DND-41 (cell line): ENCODE results near the gene AMPD3.

Source experiments
- ATAC-seq: fragments of 200-7000 bp; cut with Tn5 transposase; 3 replicates; pipeline ENCODE4 v1.9.1; 2021; ENCODE audit warnings: low read depth; ENCODE audit not compliant: insufficient read depth
- DNase-seq: peaks from one replicate; pipeline ENCODE4 v3.0.0-alpha.2; 2020
- H2AFZ ChIP-seq: 2 replicates; pipeline ENCODE4 v1.6.0; 2012; ENCODE audit warnings: low read depth, low read length
- H3K27ac ChIP-seq: 2 replicates; pipeline ENCODE4 v1.5.1; 2012; ENCODE audit warnings: low read length, inconsistent platforms
- H3K27me3 ChIP-seq: fragments of 200-600 bp; sonication (generic); 2 replicates; pipeline ENCODE4 v1.6.0; 2012; ENCODE audit warnings: low read length, mild to moderate bottlenecking, inconsistent platforms; ENCODE audit not compliant: insufficient read depth, poor library complexity
- H3K36me3 ChIP-seq: 2 replicates; pipeline ENCODE4 v1.5.1; 2012; ENCODE audit warnings: low read length, inconsistent platforms; ENCODE audit not compliant: insufficient read depth
- H3K4me1 ChIP-seq: 2 replicates; pipeline ENCODE4 v1.5.1; 2012; ENCODE audit warnings: mild to moderate bottlenecking, low read length; ENCODE audit not compliant: insufficient read depth
- H3K4me2 ChIP-seq: 2 replicates; pipeline ENCODE4 v1.6.0; 2012; ENCODE audit warnings: mild to moderate bottlenecking, moderate library complexity, low read length, inconsistent platforms; ENCODE audit not compliant: insufficient read depth
- H3K4me3 ChIP-seq, 2 experiments: fragments of 200-600 bp in 1 of 2; shearing (Covaris generic) in 1 of 2; 2 replicates each; pipeline ENCODE4 v1.5.1; 2012 to 2016; ENCODE audit warnings: inconsistent platforms in 2 of 2, low read length in 2 of 2, mild to moderate bottlenecking in 2 of 2, low read depth in 1 of 2, moderate library complexity in 1 of 2
- H3K79me2 ChIP-seq: 2 replicates; pipeline ENCODE4 v1.6.0; 2012; ENCODE audit warnings: low read length, inconsistent platforms; ENCODE audit not compliant: insufficient read depth
- H3K9ac ChIP-seq: 2 replicates; pipeline ENCODE4 v1.6.0; 2012; ENCODE audit warnings: low read depth, mild to moderate bottlenecking, inconsistent platforms, low read length, moderate library complexity
- H3K9me3 ChIP-seq: 2 replicates; pipeline ENCODE4 v1.5.1; 2012; ENCODE audit warnings: low read length, moderate library complexity, mild to moderate bottlenecking, inconsistent platforms; ENCODE audit not compliant: insufficient read depth, severe bottlenecking
- H4K20me1 ChIP-seq: 2 replicates; pipeline ENCODE4 v1.6.0; 2012; ENCODE audit warnings: low read length; ENCODE audit not compliant: insufficient read depth
- CTCF ChIP-seq: IDR thresholded peaks from 2 replicates; pipeline ENCODE4 v1.5.1; 2012; ENCODE audit warnings: borderline replicate concordance, low read length, moderate library complexity, mild to moderate bottlenecking; ENCODE audit not compliant: poor library complexity, severe bottlenecking; ENCODE audit errors: extremely low read depth
- EZH2 ChIP-seq: IDR thresholded peaks from 3 replicates; pipeline ENCODE4 v1.6.1; 2012; ENCODE audit warnings: borderline replicate concordance, low read depth, mild to moderate bottlenecking, moderate library complexity, low read length, inconsistent platforms; ENCODE audit not compliant: severe bottlenecking

Gene AMPD3

GRCh38 chr11:10520562-10520961, 65.5 kb downstream of the AMPD3 start:
- H3K36me3 ChIP-seq: peaks cover 62% of the 10 kb centered on the region
- no peaks in the 10 kb centered on the region for H3K4me1 ChIP-seq
- H3K27me3 ChIP-seq: no peaks in the 10 kb centered on the region
- no peaks in the 10 kb centered on the region for H4K20me1 ChIP-seq
- no peak for DNase-seq
- H3K9me3 ChIP-seq: no peaks in the 10 kb centered on the region
- ATAC-seq: no peak
- no peak for TF ChIP-seq CTCF
- no peak for TF ChIP-seq EZH2
- no peak overlapping the region for H3K9ac ChIP-seq
- H2AFZ ChIP-seq: no peak overlapping the region
- no peak overlapping the region for H3K4me2 ChIP-seq
- H3K4me3 ChIP-seq: no peak overlapping the region
- H3K79me2 ChIP-seq: no peaks in the 10 kb centered on the region
- no peak overlapping the region for H3K27ac ChIP-seq

DNA sequence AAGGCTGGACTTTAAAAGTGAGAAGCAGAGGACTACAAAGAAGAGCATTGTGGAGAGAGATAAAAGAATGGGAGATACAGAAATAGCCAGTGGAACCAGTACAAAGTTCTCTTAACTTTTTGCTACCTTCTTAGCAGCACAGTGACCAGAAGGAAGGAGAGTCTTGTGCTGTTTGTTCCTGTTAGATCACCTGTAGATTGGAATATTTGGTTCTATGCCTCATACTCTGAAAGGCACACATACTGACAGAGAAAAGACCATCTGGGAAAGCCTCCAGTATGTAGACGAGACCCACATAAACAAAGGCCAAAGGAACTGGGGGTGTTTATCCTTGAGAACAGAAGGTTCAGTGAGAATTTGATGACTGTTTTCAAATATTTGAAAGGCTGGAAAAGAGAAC, 67.2 kb downstream of the AMPD3 start:
- H3K27me3 ChIP-seq: no peaks in the 10 kb centered on the region
- DNase-seq (no peak), ATAC-seq (no peak)
- no peak overlapping the region for H3K4me2 ChIP-seq
- H3K9ac ChIP-seq: no peak overlapping the region
- TF ChIP-seq EZH2 (no peak), CTCF (no peak)
- no peaks in the 10 kb centered on the region for H3K9me3 ChIP-seq
- H3K4me3 ChIP-seq: no peak overlapping the region
- peaks cover 72% of the 10 kb centered on the region for H3K36me3 ChIP-seq
- H2AFZ ChIP-seq: no peak overlapping the region
- no peaks in the 10 kb centered on the region for H3K4me1 ChIP-seq
- H4K20me1 ChIP-seq: no peaks in the 10 kb centered on the region
- no peak overlapping the region for H3K27ac ChIP-seq
- H3K79me2 ChIP-seq: no peaks in the 10 kb centered on the region

GRCh38 chr11:10522921-10523320, 67.9 kb downstream of the AMPD3 start:
- H3K36me3 ChIP-seq: peaks cover 77% of the 10 kb centered on the region
- no peak overlapping the region for H3K9ac ChIP-seq
- no peak overlapping the region for H2AFZ ChIP-seq
- H3K27ac ChIP-seq: no peak overlapping the region
- no peaks in the 10 kb centered on the region for H3K4me1 ChIP-seq
- DNase-seq (no peak), ATAC-seq (peak; percentile 58; the same call in 2 of the 3 replicates)
- TF ChIP-seq EZH2: no peak
- TF ChIP-seq CTCF: no peak
- no peak overlapping the region for H3K4me2 ChIP-seq
- H4K20me1 ChIP-seq: no peaks in the 10 kb centered on the region
- H3K9me3 ChIP-seq: no peaks in the 10 kb centered on the region
- H3K27me3 ChIP-seq: no peaks in the 10 kb centered on the region
- H3K4me3 ChIP-seq: no peak overlapping the region
- H3K79me2 ChIP-seq: no peaks in the 10 kb centered on the region

DNA sequence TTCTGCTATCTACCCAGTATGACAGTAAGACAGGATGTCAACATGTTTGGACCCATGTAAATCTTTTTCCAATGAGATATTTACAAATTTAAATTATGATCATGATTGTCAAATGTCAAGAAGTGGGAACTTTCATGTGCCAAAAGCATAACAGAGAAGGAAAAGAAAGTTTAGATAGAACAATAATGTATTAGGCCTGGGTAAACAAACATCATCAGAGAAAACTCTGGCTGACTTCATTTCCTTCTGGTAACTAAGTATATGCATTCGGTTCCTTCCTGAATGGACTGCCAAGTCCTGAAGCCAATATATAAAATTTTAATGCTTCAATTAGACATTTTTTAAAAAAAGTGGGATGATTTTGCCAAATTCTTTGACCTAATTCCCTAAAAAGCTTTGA, 69.4 kb downstream of the AMPD3 start:
- Histone ChIP-seq H3K79me2 (no peaks in the 10 kb centered on the region), H4K20me1 (no peaks in the 10 kb centered on the region), H3K9me3 (no peaks in the 10 kb centered on the region), H3K27ac (no peak overlapping the region), H3K4me1 (no peaks in the 10 kb centered on the region), H2AFZ (no peak overlapping the region), H3K36me3 (peaks cover 78% of the 10 kb centered on the region), H3K27me3 (no peaks in the 10 kb centered on the region), H3K9ac (no peak overlapping the region), H3K4me2 (no peak overlapping the region), H3K4me3 (no peak overlapping the region)
- TF ChIP-seq CTCF (no peak), EZH2 (no peak)
- ATAC-seq: no peak
- no peak for DNase-seq
